Measurements from ENCODE around the gene C22orf39. TPM values are rescaled to one million over a fixed set of nuclear protein-coding genes. Genes with fewer than 3 reads are reported as not detected.

C22orf39 gene
- total and polyA plus RNA-seq, 10 of the 15 experiments (the other 5 are each of a cell fraction or from before 2014, with no cell fraction given) = 6.7 to 47.0 (median 26.5) TPM

GRCh38 chr22:19451570-19451969 lies 4.1 kb upstream of the C22orf39 start:
- CTCF ChIA-PET = interaction anchor here (2.4 kb wide), 1 partner anchor 272 kb away, joined by 7 read pairs; the partner anchor contains the start of gene SLC25A1
- intact Hi-C loops (cut with micrococcal nuclease; ENCODE audit: unreplicated experiment) = no loop called here
- no peak for ATAC-seq
- TF ChIP-seq CBFB (IDR thresholded peaks at IDR 0.05; ENCODE audit: low read depth) (no peak), POLR2AphosphoS5 (IDR thresholded peaks at IDR 0.05; ENCODE audit: low read length) (no peak), HDAC6 (IDR thresholded peaks at IDR 0.05; ENCODE audit: unreplicated experiment) (no peak), SUPT20H (IDR thresholded peaks at IDR 0.05; ENCODE audit: borderline replicate concordance, control insufficient read depth, low read depth, low read length) (no peak), BRCA1 (IDR thresholded peaks at IDR 0.05; ENCODE audit: low read depth, low read length) (no peak), KDM1A (IDR thresholded peaks at IDR 0.05; ENCODE audit: borderline replicate concordance) (no peak), USF1 (IDR thresholded peaks at IDR 0.05; ENCODE audit: borderline replicate concordance, extremely low read length, insufficient read depth, low read depth, low read length) (no peak), ZBED1 (IDR thresholded peaks at IDR 0.05; ENCODE audit: borderline replicate concordance) (no peak), NR2C2 (IDR thresholded peaks at IDR 0.05; ENCODE audit: borderline replicate concordance, control insufficient read depth, insufficient read length, low read depth) (no peak), BMI1 (IDR thresholded peaks at IDR 0.05; ENCODE audit: borderline replicate concordance) (no peak), CHD4 (IDR thresholded peaks at IDR 0.05) (no peak), FOXM1 (IDR thresholded peaks at IDR 0.05; ENCODE audit: low read depth, low read length) (no peak), ZBTB40 (IDR thresholded peaks at IDR 0.05; ENCODE audit: borderline replicate concordance) (no peak), POLR2A (IDR thresholded peaks at IDR 0.05; ENCODE audit: low read depth, low read length) (no peak), CEBPZ (IDR thresholded peaks at IDR 0.05; ENCODE audit: low read depth, low read length) (no peak), RFX5 (IDR thresholded peaks at IDR 0.05; ENCODE audit: low read depth, low read length) (no peak), MEF2B (IDR thresholded peaks at IDR 0.05; ENCODE audit: partially characterized antibody, poor library complexity, severe bottlenecking) (no peak)

More at GRCh38 chr22:19451570-19451969, 4.1 kb upstream of the C22orf39 start:
- FAIRE-seq (no peak), DNase-seq (ENCODE audit: low read depth, low spot score) (no peak)
- no peak overlapping the region for H3K9ac ChIP-seq (ENCODE audit: control insufficient read depth, insufficient read depth, low read length)
- H3K27me3 ChIP-seq (replicated peaks in 1 of 2; ENCODE audit: control insufficient read depth in 2 of 2, insufficient read depth in 2 of 2, low read length in 1 of 2) = no peaks in the 10 kb centered on the region
- H3K4me2 ChIP-seq (ENCODE audit: control insufficient read depth, insufficient read depth) = no peak overlapping the region
- in situ Hi-C loops (cut with MboI) = no loop called here
- H3K27ac ChIP-seq (ENCODE audit: control insufficient read depth, insufficient read depth) = no peak overlapping the region
- H3K4me3 ChIP-seq = no peak overlapping the region
- peaks cover 14% of the 10 kb centered on the region for H3K4me1 ChIP-seq (ENCODE audit: control insufficient read depth, insufficient read depth, low read length)
- H4K20me1 ChIP-seq (ENCODE audit: control insufficient read depth, insufficient read depth) = no peaks in the 10 kb centered on the region
- H3K9me3 ChIP-seq (replicated peaks; ENCODE audit: control insufficient read depth, insufficient read depth, low read length) = no peaks in the 10 kb centered on the region
- no TSS peak for BruUV-seq (replicated peaks)
- POLR2A ChIA-PET = interaction anchor here (0.7 to 1.2 kb wide), 2 partner anchors 28 to 53 kb away, joined by 3 to 5 read pairs; partner anchors contain the start of gene CDC45
- SMC1A ChIA-PET (ENCODE audit: uncharacterized antibody, unreplicated experiment) = interaction anchor here (1.6 kb wide), 1 partner anchor 19 kb away, joined by 3 read pairs; no protein-coding TSS in a partner anchor
- H3K36me3 ChIP-seq (ENCODE audit: control insufficient read depth in 2 of 2, insufficient read depth in 2 of 2, low read length in 1 of 2) = peaks cover 28 to 32% of the 10 kb centered on the region in 2 experiments; a peak in 3 of 4 replicates
- peaks cover 14% of the 10 kb centered on the region for H3K79me2 ChIP-seq (ENCODE audit: control insufficient read depth, insufficient read depth, low read length)
- no peak overlapping the region for H2AFZ ChIP-seq (ENCODE audit: control insufficient read depth, low read depth, low read length)
- WGBS (ENCODE audit: insufficient coverage, insufficient replicate concordance, low lambda C conversion rate, missing lambda C conversion rate) = 96% methylated on average over 4 of the region's 4 CpGs
- RAD21 ChIA-PET (ENCODE audit: unreplicated experiment) = interaction anchor here (0.9 to 1.3 kb wide), 2 partner anchors 26 to 153 kb away, joined by 3 read pairs; no protein-coding TSS in a partner anchor
